GM18870 (cell line): ENCODE results near the gene RICTOR.
"Not testable (repeated sequence)": the region's sequence is repeated elsewhere in the genome, so short reads cannot be mapped to it uniquely, and the experiment has no call there.

Experiments used
- ATAC-seq: cut with Tn5 transposase; IDR thresholded peaks from one replicate; pipeline ENCODE4 v1.9.1; 2021; ENCODE audit warnings: moderate library complexity; ENCODE audit not compliant: unreplicated experiment

Gene RICTOR

DNA sequence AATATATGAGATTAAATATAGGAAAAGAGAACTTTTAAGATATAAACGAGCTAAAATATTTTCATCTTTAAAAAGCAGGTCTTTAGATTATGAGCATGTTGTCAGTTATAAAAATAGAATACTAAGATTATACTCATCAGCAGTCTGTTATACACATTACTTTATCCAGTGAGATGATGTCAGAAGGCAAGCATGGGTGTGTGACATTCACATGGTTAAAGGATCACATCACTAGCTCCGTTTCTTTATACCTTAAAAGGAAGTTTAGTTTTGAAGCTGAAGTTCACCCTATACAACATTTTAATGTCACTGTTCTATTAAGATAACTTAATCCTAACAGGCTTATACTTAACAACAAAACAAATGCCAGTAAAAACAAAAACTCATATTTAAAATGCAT, 59.6 kb downstream of the RICTOR start:
- no peak for ATAC-seq

DNA sequence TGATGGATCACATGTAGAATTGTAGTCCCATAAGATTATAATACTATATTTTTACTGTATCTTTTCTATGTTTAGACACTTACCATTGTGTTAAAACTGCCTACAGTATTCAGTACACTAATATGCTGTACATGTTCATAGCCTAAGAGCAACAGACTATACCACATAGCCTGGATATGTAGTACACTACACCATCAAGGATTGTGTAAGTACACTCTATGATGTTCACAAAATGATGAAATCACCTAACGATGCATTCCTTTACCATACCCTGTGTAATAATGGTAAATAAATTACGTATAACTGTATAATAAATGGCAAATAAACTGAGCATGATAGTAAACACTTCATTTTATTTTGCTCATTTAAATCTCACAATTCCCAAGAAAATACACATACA, 60.3 kb downstream of the RICTOR start:
- ATAC-seq, result no peak

DNA sequence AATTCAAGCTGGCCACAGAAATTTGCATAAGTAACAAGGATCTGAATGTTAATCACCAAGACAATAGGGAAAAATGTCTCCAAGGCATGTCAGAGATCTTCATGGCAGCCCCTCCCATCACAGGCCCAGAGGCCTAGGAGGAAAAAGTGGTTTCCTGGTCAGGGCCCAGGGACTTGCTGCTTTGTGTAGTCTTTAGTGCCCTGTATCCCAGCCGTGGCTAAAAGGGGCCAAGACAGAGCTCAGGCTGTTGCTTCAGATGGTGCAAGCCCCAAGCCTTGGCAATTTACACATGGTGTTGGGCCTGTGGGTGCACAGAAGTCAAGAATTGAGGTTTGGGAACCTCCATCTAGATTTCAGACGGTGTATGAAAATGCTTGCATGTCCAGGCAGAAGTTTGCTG, 63.2 kb downstream of the RICTOR start:
- not testable (repeated sequence) for ATAC-seq

DNA sequence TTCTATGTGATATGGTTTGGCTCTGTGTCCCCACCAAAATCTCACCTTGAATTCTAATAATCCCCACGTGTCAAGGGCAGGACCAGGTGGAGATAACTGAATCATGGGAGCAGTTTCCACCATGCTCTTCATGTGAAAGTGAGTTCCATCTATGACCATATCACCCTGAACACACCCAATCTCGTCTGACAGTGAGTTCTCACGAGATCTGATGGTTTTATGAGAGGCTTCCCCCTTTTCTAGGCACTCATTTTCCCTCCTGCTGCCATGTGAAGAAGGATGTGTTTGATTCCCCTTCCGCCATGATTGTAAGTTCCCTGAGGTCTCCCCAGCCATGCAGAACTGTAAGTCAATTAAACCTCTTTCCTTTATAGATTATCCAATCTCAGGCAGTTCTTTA, 64.2 kb downstream of the RICTOR start:
- no peak for ATAC-seq

- ATAC-seq, result no peak
Measured at GRCh38 chr5:39009280-39009679, 64.9 kb downstream of the RICTOR start.

DNA sequence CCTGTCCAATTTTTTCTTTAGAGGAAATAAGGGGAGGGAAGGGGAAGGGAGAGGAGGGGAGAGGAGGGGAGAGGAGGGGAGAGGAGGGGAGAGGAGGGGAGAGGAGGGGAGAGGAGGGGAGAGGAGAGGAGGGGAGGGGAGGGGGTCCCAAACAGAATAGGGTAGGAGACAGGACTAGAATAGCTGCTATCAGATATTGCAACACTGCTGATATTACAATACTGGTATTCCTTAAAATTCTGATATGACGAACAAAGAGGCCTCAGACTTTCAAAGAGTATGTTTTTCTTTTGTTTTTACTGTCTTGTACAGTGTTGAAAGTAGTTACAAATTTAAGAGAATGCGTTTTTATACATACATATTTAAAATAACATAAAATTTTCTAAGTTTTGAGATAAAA, 67.5 kb downstream of the RICTOR start:
- ATAC-seq, result no peak

DNA sequence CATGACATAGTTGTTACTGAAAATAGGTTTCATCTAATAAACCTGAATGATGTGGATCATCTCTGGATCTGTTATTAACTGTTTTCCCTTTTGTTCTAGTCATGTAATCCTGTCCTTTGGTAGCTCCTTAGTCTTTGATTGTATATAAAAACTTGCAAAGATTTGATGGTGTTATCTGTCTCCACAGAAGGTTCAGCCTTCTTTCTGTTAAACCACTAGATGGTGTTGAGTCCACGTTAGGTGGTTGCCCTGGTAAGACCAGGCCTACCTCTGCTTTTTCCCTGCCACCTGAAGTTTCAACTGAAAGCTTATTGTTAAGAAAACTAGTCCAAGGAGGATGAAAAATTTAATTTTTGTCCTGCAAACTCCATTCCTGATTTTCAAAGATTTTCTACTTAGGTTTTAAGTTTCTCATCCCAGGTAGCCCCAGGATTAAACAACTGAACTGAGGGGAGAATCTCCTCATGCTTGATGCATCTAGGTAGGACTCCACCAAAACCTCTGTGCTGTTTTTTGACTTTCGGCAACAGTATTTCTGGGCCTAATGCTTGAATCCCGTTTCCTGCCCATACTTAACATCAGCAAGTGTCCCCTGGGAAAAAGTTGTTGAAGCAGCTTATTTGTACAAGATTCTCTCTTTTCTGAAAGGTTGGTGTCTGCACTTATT, 68.5 kb downstream of the RICTOR start:
- ATAC-seq, result no peak

DNA sequence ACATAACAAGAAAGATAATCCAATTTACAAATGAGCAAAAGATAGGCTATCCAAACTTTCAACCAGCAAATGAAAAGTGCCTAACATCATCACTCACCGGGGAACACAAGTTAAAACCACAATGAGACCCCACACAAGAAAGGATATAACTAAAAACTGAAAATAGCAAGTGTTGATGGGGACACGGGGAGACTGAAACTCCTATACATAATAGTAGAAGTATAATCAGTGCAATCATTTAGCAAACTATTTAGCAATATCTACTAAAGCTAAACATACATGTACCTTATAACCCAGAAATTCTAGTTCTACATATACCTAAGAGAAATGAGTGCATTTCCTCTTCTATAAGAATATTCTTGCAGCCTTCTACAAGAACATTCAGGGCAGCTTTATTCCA, 72.5 kb downstream of the RICTOR start:
- ATAC-seq, result no peak

- no peak for ATAC-seq
Measured at GRCh38 chr5:38999037-38999436, 75.2 kb downstream of the RICTOR start.

- no peak for ATAC-seq
Measured at GRCh38 chr5:38997591-38997990, 76.6 kb downstream of the RICTOR start.

- ATAC-seq, result no peak
Measured at GRCh38 chr5:38996123-38996522, 78.1 kb downstream of the RICTOR start.

- ATAC-seq, result no peak
Measured at GRCh38 chr5:38994324-38994927, 79.8 kb downstream of the RICTOR start.

- ATAC-seq, result not testable (repeated sequence)
Measured at GRCh38 chr5:38989974-38990719, 84.1 kb downstream of the RICTOR start.

DNA sequence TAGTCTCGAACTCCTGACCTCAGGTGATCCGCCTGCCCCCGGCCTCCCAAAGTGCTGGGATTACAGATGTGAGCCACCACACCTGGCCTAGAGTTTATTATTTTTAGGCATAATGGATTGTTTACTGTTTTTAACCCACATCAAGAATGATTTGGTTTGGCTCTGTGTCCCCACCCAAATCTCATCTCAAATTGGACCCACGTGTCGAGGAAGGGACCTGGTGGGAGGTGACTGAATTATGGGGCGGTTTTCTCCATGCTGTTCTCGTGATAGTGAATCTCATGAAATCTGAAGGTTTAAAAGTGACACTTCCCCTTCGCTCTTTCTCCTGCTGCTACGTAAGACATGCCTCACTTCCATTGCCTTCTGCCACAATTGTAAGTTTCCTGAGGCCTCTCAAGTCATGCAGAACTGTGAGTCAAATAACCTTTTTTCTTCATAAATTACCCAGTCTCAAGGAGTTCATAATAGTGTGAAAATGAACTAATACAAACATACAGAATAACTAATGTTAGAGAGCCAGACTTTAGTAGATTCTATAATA, 88.2 kb downstream of the RICTOR start:
- no peak for ATAC-seq

GRCh38 chr5:38979535-38979934, 94.7 kb downstream of the RICTOR start:
- ATAC-seq, result no peak

- ATAC-seq, result no peak
Measured at GRCh38 chr5:38978036-38978435, 96.2 kb downstream of the RICTOR start.

GRCh38 chr5:38968665-38969064, 105.5 kb downstream of the RICTOR start:
- ATAC-seq, result no peak

GRCh38 chr5:38961691-38962090, 112.5 kb downstream of the RICTOR start:
- no peak for ATAC-seq

- no peak for ATAC-seq
Measured at GRCh38 chr5:38953426-38954012, 120.7 kb downstream of the RICTOR start.

GRCh38 chr5:38948501-38948900, 125.7 kb downstream of the RICTOR start:
- no peak for ATAC-seq

GRCh38 chr5:38944282-38944681, 129.9 kb downstream of the RICTOR start:
- no peak for ATAC-seq

GRCh38 chr5:38941912-38942311, 132.3 kb downstream of the RICTOR start:
- ATAC-seq, result no peak
